HUDEP-2 (cell line): Measurements from ENCODE around the gene EHBP1.
"Not testable (repeated sequence)": the region's sequence is repeated elsewhere in the genome, so short reads cannot be mapped to it uniquely, and the experiment has no call there.

Experiments used
- DNase-seq, 76 experiments: peaks; one replicate each; lab custom pipeline; 2025; ENCODE audit not compliant: unreplicated experiment in 76 of 76; lab: John Stamatoyannopoulos, UW

Gene EHBP1

GRCh38 chr2:62732262-62732777 is 26.8 kb downstream of the EHBP1 start:
- no peak for DNase-seq

GRCh38 chr2:62733546-62733945 is 28.0 kb downstream of the EHBP1 start:
- DNase-seq, result no peak

- no peak for DNase-seq
Measured at GRCh38 chr2:62736899-62737559, 31.5 kb downstream of the EHBP1 start.

GRCh38 chr2:62738981-62739936 is 33.7 kb downstream of the EHBP1 start:
- DNase-seq, result peak in 3 of 76 experiments; percentile 4 to 20 (median 6)

GRCh38 chr2:62740221-62740620 is 34.7 kb downstream of the EHBP1 start:
- no peak for DNase-seq

- DNase-seq, result peak in 1 of 76 experiments; percentile 0
Measured at GRCh38 chr2:62741127-62741526, 35.6 kb downstream of the EHBP1 start.

GRCh38 chr2:62741954-62742722 is 36.6 kb downstream of the EHBP1 start:
- no peak for DNase-seq

- DNase-seq, result no peak
Measured at GRCh38 chr2:62743506-62743905, 38.0 kb downstream of the EHBP1 start.

- DNase-seq, result no peak
Measured at GRCh38 chr2:62744603-62745002, 39.1 kb downstream of the EHBP1 start.

GRCh38 chr2:62745891-62746481 is 40.5 kb downstream of the EHBP1 start:
- no peak for DNase-seq

GRCh38 chr2:62747169-62747568 is 41.7 kb downstream of the EHBP1 start:
- DNase-seq, result no peak

GRCh38 chr2:62747876-62748275 is 42.4 kb downstream of the EHBP1 start:
- no peak for DNase-seq

- not testable (repeated sequence) for DNase-seq
Measured at GRCh38 chr2:62749111-62749510, 43.6 kb downstream of the EHBP1 start.

- no peak for DNase-seq
Measured at GRCh38 chr2:62757029-62757428, 51.5 kb downstream of the EHBP1 start.

- DNase-seq, result no peak
Measured at GRCh38 chr2:62760026-62760425, 54.5 kb downstream of the EHBP1 start.

GRCh38 chr2:62760555-62760954 is 55.0 kb downstream of the EHBP1 start:
- no peak for DNase-seq

GRCh38 chr2:62765619-62766376 is 60.3 kb downstream of the EHBP1 start:
- DNase-seq, result no peak

- no peak for DNase-seq
Measured at GRCh38 chr2:62768615-62769014, 63.1 kb downstream of the EHBP1 start.

- no peak for DNase-seq
Measured at GRCh38 chr2:62770629-62771028, 65.1 kb downstream of the EHBP1 start.
